Liver (tissue), 3 donors: ENCODE measurements around the gene HIPK2.

Source experiments
- EGR1 ChIP-seq, 2 donors: IDR thresholded peaks; 2 replicates each; pipeline ENCODE4 v1.6.1; 2016 to 2018; ENCODE audit warnings: antibody characterized with exemption in 2 of 2, low read depth in 2 of 2
- FOXA1 ChIP-seq: IDR thresholded peaks from 2 replicates; pipeline ENCODE4 v1.6.1; 2016; ENCODE audit warnings: antibody characterized with exemption
- GABPA ChIP-seq, 2 donors: IDR thresholded peaks in 1 of 2; conservative IDR thresholded peaks in 1 of 2; 2 replicates each; pipeline ENCODE4 v1.6.1; 2016; ENCODE audit warnings: antibody characterized with exemption in 2 of 2, mild to moderate bottlenecking in 1 of 2, moderate library complexity in 1 of 2
- JUND ChIP-seq, 2 donors: IDR thresholded peaks; 2 replicates each; pipeline ENCODE4 v1.6.1; 2016; ENCODE audit warnings: antibody characterized with exemption in 2 of 2
- RAD21 ChIP-seq, 2 donors: IDR thresholded peaks; 2 replicates each; pipeline ENCODE4 v1.6.1; 2016; ENCODE audit warnings: antibody characterized with exemption in 2 of 2, mild to moderate bottlenecking in 2 of 2
- TAF1 ChIP-seq: conservative IDR thresholded peaks from 2 replicates; pipeline ENCODE4 v1.6.1; 2016; ENCODE audit warnings: antibody characterized with exemption, mild to moderate bottlenecking
- YY1 ChIP-seq: IDR thresholded peaks from 2 replicates; pipeline ENCODE4 v1.6.1; 2016; ENCODE audit warnings: antibody characterized with exemption, mild to moderate bottlenecking
- TF ChIP-seq, protein P1 (sequence below): fragments of 150-350 bp; IDR thresholded peaks from 2 replicates; pipeline ENCODE4 v1.5.1; 2017; ENCODE audit warnings: improper control_type of control experiment, low read depth, low read length; ENCODE audit not compliant: missing input control
- TF ChIP-seq, protein P2 (sequence below): IDR thresholded peaks from 2 replicates; pipeline ENCODE4 v1.6.1; 2016; ENCODE audit warnings: antibody characterized with exemption
- TF ChIP-seq, protein P3 (sequence below): IDR thresholded peaks from 2 replicates; pipeline ENCODE4 v1.6.1; 2016; ENCODE audit warnings: antibody characterized with exemption
- donor health status: healthy.
- donor health status: healthy.

DNA sequence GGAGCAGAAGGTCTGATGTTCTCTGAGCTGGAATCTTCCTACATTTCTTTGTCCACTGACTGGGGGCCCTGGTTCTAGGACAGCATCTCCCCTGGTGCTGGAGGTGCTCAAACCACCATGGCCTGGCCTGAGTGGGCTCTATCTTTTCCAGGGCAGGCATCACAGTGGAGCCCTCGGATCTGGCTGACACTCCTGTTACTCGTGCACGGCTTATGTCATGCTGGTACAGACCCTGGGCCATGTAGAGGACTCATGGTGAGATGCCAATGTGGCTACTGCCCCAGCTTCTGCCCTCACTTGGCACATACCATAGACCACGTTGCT is 96.0 kb downstream of the HIPK2 start:
- TF ChIP-seq, protein P1, sequence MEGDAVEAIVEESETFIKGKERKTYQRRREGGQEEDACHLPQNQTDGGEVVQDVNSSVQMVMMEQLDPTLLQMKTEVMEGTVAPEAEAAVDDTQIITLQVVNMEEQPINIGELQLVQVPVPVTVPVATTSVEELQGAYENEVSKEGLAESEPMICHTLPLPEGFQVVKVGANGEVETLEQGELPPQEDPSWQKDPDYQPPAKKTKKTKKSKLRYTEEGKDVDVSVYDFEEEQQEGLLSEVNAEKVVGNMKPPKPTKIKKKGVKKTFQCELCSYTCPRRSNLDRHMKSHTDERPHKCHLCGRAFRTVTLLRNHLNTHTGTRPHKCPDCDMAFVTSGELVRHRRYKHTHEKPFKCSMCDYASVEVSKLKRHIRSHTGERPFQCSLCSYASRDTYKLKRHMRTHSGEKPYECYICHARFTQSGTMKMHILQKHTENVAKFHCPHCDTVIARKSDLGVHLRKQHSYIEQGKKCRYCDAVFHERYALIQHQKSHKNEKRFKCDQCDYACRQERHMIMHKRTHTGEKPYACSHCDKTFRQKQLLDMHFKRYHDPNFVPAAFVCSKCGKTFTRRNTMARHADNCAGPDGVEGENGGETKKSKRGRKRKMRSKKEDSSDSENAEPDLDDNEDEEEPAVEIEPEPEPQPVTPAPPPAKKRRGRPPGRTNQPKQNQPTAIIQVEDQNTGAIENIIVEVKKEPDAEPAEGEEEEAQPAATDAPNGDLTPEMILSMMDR, result no peak
- no peak for TF ChIP-seq EGR1 (IDR thresholded peaks at IDR 0.05; ENCODE audit: low read depth in 2 of 2)
- TF ChIP-seq GABPA (IDR thresholded peaks at IDR 0.05 in 1 of 2, conservative IDR thresholded peaks at IDR 0.05 in 1 of 2), result no peak
- TF ChIP-seq YY1, result no peak
- no peak for TF ChIP-seq TAF1
- TF ChIP-seq, protein P2, sequence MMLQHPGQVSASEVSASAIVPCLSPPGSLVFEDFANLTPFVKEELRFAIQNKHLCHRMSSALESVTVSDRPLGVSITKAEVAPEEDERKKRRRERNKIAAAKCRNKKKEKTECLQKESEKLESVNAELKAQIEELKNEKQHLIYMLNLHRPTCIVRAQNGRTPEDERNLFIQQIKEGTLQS, result no peak
- no peak for TF ChIP-seq RAD21 (IDR thresholded peaks at IDR 0.05)
- no peak for TF ChIP-seq FOXA1
- TF ChIP-seq, protein P3, sequence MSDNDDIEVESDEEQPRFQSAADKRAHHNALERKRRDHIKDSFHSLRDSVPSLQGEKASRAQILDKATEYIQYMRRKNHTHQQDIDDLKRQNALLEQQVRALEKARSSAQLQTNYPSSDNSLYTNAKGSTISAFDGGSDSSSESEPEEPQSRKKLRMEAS, result no peak
- no peak for TF ChIP-seq JUND (IDR thresholded peaks at IDR 0.05)
